Mammary epithelial cell (primary cell): ENCODE data around the gene AP3S2.

Source experiments
- EZH2 ChIP-seq: IDR thresholded peaks from 2 replicates; pipeline ENCODE4 v1.6.1; 2012; ENCODE audit warnings: low read length, inconsistent platforms, borderline replicate concordance
- TF ChIP-seq, protein P1 (sequence below), 2 donors: IDR thresholded peaks in 1 of 2; conservative IDR thresholded peaks in 1 of 2; 2 replicates each; pipeline ENCODE4 v1.5.1; 2011 to 2012; ENCODE audit warnings: inconsistent platforms in 2 of 2, low read length in 2 of 2, mild to moderate bottlenecking in 2 of 2, control low read depth in 1 of 2, low read depth in 1 of 2; ENCODE audit not compliant: insufficient read depth in 1 of 2; ENCODE audit errors: extremely low read depth in 1 of 2

GRCh38 chr15:89903858-89904130, 10.0 kb upstream of the AP3S2 start:
- TF ChIP-seq, protein P1, sequence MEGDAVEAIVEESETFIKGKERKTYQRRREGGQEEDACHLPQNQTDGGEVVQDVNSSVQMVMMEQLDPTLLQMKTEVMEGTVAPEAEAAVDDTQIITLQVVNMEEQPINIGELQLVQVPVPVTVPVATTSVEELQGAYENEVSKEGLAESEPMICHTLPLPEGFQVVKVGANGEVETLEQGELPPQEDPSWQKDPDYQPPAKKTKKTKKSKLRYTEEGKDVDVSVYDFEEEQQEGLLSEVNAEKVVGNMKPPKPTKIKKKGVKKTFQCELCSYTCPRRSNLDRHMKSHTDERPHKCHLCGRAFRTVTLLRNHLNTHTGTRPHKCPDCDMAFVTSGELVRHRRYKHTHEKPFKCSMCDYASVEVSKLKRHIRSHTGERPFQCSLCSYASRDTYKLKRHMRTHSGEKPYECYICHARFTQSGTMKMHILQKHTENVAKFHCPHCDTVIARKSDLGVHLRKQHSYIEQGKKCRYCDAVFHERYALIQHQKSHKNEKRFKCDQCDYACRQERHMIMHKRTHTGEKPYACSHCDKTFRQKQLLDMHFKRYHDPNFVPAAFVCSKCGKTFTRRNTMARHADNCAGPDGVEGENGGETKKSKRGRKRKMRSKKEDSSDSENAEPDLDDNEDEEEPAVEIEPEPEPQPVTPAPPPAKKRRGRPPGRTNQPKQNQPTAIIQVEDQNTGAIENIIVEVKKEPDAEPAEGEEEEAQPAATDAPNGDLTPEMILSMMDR (conservative IDR thresholded peaks at IDR 0.05 in 1 of 2, IDR thresholded peaks at IDR 0.05 in 1 of 2; ENCODE audit: extremely low read depth in 1 of 2, insufficient read depth in 1 of 2, low read depth in 1 of 2, low read length in 2 of 2), result no peak
- no peak for TF ChIP-seq EZH2
